T-helper 2 cell treated with Interferon-gamma antibody and Interleukin-4, amounts not matched to agents 100 ng/mL and 5 ng/mL, for 36 hours (primary cell): ENCODE data around the gene ZFHX3. TPM values are rescaled to one million over a fixed set of nuclear protein-coding genes. Genes with fewer than 3 reads are reported as not detected.

ENCODE experiments used
- intact Hi-C: fragments of 100-400 bp; cut with micrococcal nuclease; formaldehyde crosslinking; loops from one replicate; pipeline ENCODE4 v1.15.1; 2023
- total RNA-seq: library from RNA; stranded (reverse); gene quantifications from 2 replicates; pipeline ENCODE4 v1.2.3, GENCODE V29; 2022

The ZFHX3 gene
- total RNA-seq, 1 donor from 2014 or later, result 1.2 TPM

DNA sequence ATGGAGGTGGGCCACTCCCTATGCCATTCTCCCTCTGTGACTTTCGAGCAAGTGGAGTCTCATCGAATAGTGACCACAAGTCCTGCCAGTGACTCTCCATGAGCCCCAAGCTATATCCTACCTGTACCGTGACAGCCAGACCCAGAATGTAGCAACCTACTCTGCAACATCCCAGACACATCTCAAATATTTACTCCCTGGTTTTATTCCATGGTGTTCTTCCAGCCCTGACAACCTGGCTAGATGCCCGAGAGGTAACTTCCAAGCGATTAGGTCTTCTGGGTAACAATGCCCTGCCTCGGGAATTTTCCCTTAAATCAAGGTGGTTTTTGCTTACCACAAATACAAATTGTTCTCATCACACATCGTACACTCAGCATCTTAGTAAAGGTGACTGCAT is 211.7 kb downstream of the ZFHX3 start:
- intact Hi-C loops, result loop anchor here (10.0 kb wide), 1 partner anchor 711 kb away; no protein-coding TSS in a partner anchor

DNA sequence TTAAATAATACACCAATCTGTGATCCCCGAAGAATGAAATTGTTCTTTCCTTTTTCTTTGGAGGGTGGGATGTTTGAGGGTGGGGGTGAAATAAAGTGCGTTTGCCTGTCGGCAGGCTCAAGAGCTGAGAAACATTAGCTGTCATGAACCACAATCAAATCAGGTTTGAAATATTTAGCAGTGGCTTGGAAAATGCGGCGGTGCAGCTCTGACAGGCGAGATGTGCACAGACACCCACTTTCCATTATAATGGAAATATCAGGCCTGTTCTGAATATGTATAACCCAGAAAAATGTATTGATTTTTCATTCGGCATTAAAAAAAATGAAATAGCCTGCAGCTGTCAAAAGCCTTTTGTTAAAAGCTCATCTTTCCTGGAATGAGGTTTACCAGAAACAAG is 212.8 kb downstream of the ZFHX3 start:
- intact Hi-C loops, result loop anchor here (10.0 kb wide), 1 partner anchor 710 kb away; no protein-coding TSS in a partner anchor

GRCh38 chr16:72834499-72834898 is 213.4 kb downstream of the ZFHX3 start:
- intact Hi-C loops, result loop anchor here (5.0 to 10.0 kb wide), 2 partner anchors 223 to 710 kb away; no protein-coding TSS in a partner anchor

- intact Hi-C loops, result loop anchor here (2.0 to 10.0 kb wide), 3 partner anchors 223 to 709 kb away; no protein-coding TSS in a partner anchor
These were observed 214.0 kb downstream of the ZFHX3 start for GRCh38 chr16:72833969-72834368.

GRCh38 chr16:72833482-72833881 is 214.4 kb downstream of the ZFHX3 start:
- intact Hi-C loops, result loop anchor here (2.0 to 10.0 kb wide), 3 partner anchors 224 to 709 kb away; no protein-coding TSS in a partner anchor

DNA sequence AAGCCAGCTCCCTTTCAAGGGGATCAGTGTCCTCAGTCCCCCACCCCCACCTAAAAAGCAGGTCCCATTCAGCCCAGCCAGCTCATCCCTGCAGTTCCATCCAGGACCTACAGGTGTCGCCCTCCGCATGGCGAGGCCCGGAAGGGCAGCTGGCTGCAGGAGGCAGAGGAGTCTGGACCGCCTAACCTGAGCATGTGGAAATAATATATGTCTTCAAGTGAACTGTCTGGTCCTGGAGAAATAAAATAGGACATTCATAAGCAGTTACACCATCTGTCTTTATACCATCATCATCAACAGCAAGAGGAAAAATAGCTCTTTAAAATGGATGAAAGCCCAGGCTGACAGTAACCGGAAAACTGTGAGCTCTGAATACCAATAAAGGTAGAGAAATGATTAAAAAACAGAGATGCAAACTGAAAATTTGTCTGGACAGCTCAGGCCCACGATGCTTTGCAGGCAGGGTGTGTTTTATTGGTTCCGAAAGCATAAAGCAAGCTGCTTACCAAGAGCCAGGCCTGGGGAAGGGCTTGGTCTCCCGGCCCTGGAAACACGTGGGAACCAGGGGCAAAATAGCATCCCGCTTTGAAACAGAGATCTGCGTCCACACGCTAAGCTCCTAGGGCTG is 215.2 kb downstream of the ZFHX3 start:
- intact Hi-C loops, result loop anchor here (2.0 to 10.0 kb wide), 3 partner anchors 225 to 708 kb away; no protein-coding TSS in a partner anchor

GRCh38 chr16:72829846-72830775 is 217.8 kb downstream of the ZFHX3 start:
- intact Hi-C loops, result loop anchor here (5.0 to 10.0 kb wide), 2 partner anchors 227 to 705 kb away; no protein-coding TSS in a partner anchor

GRCh38 chr16:72827866-72828265 is 220.1 kb downstream of the ZFHX3 start:
- intact Hi-C loops, result no loop called here

GRCh38 chr16:72825912-72826621 is 221.9 kb downstream of the ZFHX3 start:
- intact Hi-C loops, result no loop called here

DNA sequence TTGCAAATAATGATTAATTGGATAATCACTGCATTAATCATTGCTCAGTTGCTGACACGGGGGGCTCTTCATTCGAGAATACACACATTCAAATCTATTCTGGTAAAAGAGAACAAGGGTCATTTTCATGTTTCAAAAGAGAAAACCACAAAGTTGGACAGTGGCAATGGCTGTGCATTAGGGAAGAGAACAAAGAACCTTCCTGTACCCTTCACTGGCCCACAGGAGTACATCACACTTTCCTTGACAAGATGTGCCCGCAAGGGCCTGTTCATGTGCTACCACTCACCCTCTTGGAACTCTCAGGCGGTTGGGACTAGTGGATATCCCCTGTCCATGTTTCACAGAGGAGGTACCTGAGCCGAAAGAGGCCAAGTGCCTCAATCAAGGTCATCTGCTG is 223.2 kb downstream of the ZFHX3 start:
- intact Hi-C loops, result no loop called here

DNA sequence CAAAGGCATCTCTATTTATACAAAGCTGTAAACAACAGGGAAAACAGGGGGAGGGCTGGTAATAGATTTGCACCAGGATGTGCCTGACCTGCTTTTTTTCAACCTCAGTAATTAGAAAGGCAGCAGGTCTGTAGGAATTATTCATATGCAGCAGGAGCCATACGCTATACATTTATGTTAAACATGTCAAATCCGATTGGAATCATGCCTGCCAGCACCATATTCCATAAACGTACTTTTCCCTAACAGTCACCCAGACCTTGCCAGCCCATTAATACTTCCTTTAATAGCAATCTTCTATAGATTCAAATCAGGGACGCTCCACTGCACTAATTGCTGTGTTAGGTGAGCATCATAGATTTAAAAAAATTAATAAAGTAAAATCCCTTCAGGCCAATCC is 223.9 kb downstream of the ZFHX3 start:
- intact Hi-C loops, result no loop called here

- intact Hi-C loops, result no loop called here
These were observed 226.6 kb downstream of the ZFHX3 start for GRCh38 chr16:72821185-72821950.

DNA sequence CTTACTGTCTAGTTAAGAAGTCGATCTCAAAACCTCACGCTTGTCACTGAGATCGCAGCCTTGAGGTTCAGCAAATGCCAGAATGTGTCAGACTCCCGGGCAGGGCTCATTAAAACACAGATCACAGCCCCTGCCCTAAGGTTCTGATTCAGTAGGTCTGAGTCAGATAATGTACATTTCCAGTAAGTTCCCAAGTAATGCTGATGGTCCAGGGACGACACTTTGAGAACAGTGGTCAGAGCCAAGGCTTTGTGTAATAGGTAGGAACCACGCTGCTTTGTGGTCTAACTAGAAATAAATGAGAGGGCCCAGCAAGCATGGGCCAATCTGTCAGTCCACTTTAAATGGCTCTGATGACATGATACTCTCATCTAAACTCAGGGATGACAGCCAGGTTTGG is 228.6 kb downstream of the ZFHX3 start:
- intact Hi-C loops, result no loop called here

GRCh38 chr16:72818236-72818845 is 229.6 kb downstream of the ZFHX3 start:
- intact Hi-C loops, result no loop called here

- intact Hi-C loops, result no loop called here
These were observed 232.3 kb downstream of the ZFHX3 start for GRCh38 chr16:72815348-72816318.

GRCh38 chr16:72814226-72814625 is 233.7 kb downstream of the ZFHX3 start:
- intact Hi-C loops, result no loop called here

DNA sequence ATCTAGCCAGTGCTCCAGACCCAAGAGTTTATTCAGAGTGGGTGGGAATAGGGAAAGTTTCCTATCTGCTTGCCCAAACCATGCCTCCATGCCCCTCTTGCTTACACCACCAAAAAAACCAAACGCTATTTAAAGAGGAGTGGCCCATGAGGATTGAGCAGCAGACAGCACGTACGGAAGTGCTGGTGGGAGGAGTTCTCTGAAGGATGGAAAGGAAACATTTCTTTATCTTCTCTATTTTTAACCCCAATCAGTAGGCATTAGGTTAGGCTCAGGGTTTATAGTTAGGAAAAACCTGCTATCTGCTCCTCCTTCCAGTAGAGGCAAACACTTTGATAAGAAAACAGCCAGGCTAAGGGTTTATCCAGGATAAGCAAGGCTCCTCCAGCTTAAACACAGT is 235.3 kb downstream of the ZFHX3 start:
- intact Hi-C loops, result no loop called here

DNA sequence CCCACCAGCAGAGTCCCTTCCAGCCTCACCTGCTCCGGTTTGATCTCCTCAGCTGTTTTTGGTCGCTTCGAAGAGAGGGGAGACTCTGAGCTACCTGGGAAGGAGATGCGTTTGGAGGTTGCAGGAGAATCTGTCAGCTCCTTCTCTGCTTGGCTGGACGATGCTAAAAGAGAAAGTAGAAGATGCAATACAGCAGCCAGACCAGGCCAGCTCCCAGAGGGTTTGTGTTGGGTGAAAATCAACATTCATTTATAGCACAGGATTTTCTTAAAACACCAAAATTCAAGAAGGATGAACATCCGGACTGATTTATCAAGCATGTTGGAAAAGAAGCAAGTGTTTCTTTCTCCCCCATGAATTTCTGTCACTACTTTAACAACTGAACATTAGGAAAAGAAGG is 236.1 kb downstream of the ZFHX3 start:
- intact Hi-C loops, result no loop called here

DNA sequence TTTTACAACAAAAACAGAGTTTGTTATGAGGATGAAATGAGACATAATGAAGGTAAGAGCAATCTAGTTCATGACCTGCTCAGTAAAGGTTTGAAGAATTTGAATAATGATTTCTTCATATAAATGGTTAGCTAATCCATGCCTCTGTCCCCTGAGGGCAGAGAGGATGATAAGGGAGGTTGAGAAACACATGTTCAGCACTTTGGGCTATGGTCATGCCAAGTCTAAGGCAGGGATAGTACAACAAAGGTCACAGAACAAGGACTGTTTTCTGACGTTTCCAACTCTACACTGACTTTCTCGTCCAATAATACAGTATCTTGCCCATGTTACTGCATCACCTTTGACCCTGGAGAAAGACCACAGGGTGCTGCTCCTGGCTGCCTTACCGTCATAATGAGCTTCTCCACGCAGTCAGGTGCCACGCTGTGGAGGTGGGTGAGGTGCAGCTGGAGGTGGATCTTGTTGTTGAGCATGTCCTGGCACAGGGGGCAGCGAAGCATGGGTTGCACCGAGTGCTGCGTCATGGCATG is 236.7 kb downstream of the ZFHX3 start:
- intact Hi-C loops, result no loop called here
